ENCODE results near the gene CILP. TPM values are rescaled to one million over a fixed set of nuclear protein-coding genes. Genes with fewer than 3 reads are reported as not detected.
"Not testable (repeated sequence)": the region's sequence is repeated elsewhere in the genome, so short reads cannot be mapped to it uniquely, and the experiment has no call there.

The CILP gene
- total RNA-seq, 2 donors from 2014 or later = 8.5 to 15.8 TPM

DNA sequence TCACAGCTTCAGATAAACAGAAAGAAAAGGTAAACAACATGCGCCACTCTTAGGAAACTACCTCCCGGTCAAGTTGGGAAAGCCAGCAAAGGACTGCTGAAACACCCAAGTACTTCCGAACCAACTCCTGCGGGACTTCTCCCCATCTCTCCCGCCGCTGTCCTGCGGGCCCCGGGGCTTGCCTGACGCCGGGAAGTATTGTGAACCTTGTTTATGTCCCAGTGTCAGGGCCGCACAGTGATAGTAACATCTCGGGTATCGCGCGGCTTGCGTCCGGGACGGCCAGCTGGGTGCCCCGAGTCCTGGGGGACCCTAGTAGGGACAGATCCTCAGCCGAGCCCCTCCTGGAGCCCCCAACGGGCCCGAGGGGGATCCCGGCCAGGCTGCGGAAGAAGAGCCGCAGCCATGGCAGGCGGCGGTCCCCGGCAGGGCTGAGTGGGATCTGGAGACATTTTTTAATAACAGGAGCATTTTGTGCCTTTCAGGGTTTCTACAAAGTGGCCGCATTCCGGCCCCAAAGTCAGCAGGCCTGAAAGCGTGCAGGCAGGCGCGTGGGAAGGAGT is 26.9 kb downstream of the CILP start:
- no peak for DNase-seq (ENCODE audit: low spot score)
- Histone ChIP-seq H3K4me1 (ENCODE audit: control insufficient read depth in 1 of 2, low read depth in 2 of 2) (peaks cover 13 to 15% of the 10 kb centered on the region in 2 donors), H3K4me3 (peak overlapping the region; percentile 90), H3K27ac (peak overlapping the region; percentile 94 to 95), H3K9me3 (no peaks in the 10 kb centered on the region), H3K36me3 (peaks cover 3% of the 10 kb centered on the region), H3K27me3 (replicated peaks; ENCODE audit: insufficient read depth) (no peaks in the 10 kb centered on the region)
- TF ChIP-seq, protein P1, sequence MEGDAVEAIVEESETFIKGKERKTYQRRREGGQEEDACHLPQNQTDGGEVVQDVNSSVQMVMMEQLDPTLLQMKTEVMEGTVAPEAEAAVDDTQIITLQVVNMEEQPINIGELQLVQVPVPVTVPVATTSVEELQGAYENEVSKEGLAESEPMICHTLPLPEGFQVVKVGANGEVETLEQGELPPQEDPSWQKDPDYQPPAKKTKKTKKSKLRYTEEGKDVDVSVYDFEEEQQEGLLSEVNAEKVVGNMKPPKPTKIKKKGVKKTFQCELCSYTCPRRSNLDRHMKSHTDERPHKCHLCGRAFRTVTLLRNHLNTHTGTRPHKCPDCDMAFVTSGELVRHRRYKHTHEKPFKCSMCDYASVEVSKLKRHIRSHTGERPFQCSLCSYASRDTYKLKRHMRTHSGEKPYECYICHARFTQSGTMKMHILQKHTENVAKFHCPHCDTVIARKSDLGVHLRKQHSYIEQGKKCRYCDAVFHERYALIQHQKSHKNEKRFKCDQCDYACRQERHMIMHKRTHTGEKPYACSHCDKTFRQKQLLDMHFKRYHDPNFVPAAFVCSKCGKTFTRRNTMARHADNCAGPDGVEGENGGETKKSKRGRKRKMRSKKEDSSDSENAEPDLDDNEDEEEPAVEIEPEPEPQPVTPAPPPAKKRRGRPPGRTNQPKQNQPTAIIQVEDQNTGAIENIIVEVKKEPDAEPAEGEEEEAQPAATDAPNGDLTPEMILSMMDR (IDR thresholded peaks at IDR 0.05) = no peak
- ATAC-seq (ENCODE audit: insufficient number of reproducible peaks, low FRiP score, low read depth) = no peak

DNA sequence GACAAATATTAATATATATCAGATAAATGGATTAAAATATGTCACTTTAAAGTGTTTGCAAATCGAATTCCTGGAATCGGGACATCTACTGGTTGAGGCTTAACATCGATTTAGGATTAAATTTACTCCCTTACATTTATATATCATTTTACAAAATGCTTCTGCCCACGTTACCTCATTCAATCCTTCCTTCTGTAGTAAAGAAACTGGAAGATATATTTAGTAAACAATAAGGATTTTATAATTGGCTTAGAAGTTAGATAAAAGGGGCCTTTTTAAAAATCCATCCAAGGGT is 27.5 kb downstream of the CILP start:
- TF ChIP-seq, protein P1 (IDR thresholded peaks at IDR 0.05) = no peak
- no peak for DNase-seq (ENCODE audit: low spot score)
- peaks cover 13 to 15% of the 10 kb centered on the region in 2 donors for H3K4me1 ChIP-seq (ENCODE audit: control insufficient read depth in 1 of 2, low read depth in 2 of 2)
- no peaks in the 10 kb centered on the region for H3K27me3 ChIP-seq (replicated peaks; ENCODE audit: insufficient read depth)
- peaks cover 3% of the 10 kb centered on the region for H3K36me3 ChIP-seq
- H3K4me3 ChIP-seq = peak overlapping the region; percentile 90
- no peaks in the 10 kb centered on the region for H3K9me3 ChIP-seq
- no peak for ATAC-seq (ENCODE audit: insufficient number of reproducible peaks, low FRiP score, low read depth)
- H3K27ac ChIP-seq = peak overlapping the region; percentile 94 to 95

DNA sequence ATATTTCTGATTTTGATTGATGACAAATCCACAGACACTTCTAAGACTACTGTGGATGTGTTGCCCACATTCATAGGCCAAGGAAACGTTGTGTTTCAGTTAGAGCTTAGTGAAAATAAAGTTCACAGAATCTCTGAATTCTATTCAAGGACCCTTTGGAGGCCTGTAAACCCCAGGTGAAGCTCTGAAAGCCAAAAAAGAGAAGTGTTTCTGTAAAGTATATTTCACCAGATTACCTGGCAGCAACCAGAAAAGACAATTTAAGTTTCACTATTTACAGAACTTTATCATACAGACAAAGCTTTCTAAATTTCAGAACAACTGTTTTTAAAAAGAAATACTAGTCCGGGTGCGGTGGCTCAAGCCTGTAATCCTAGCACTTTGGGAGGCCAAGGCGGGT is 28.7 kb downstream of the CILP start:
- Histone ChIP-seq H3K9me3 (no peaks in the 10 kb centered on the region), H3K4me1 (ENCODE audit: control insufficient read depth in 1 of 2, low read depth in 2 of 2) (peaks cover 13 to 15% of the 10 kb centered on the region in 2 donors), H3K4me3 (no peak overlapping the region), H3K27me3 (replicated peaks; ENCODE audit: insufficient read depth) (no peaks in the 10 kb centered on the region), H3K36me3 (peaks cover 10% of the 10 kb centered on the region), H3K27ac (no peak overlapping the region)
- TF ChIP-seq, protein P1 (IDR thresholded peaks at IDR 0.05) = no peak
- DNase-seq (ENCODE audit: low spot score) (no peak), ATAC-seq (ENCODE audit: insufficient number of reproducible peaks, low FRiP score, low read depth) (no peak)

DNA sequence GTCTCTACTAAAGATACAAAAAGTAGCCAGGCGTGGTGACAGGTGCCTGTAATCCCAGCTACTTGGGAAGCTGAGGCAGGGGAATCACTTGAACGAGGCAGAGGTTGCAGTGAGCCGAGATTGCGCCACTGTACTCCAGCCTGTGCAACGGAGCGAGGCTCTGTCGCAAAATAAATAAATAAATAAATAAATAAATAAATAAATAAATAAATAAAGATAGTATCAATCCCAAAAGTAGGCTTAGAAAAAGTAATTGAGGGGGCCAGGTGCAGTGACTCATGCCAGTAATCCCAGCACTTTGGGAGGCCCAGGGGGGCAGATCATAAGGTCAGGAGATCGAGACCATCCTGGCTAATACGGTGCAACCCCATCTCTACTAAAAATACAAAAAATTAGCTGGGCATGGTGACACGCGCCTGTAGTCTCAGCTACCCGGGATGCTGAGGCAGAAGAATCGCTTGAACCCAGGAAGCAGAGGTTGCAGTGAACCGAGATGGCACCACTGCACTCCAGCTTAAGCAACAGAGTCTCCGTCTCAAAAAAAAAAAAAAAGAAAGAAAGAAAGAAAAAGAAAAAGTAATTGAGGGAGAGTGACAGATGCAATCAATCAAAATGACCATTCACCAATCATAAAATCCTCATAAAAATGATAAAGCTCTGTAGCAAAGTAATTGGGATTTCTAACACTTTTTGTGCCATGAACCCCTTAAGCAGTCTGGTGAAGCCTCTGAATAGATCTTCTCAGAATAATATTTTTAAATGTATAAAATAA is 29.5 kb downstream of the CILP start:
- H3K27me3 ChIP-seq (replicated peaks; ENCODE audit: insufficient read depth); DNase-seq (ENCODE audit: low spot score); H3K9me3 ChIP-seq; H3K27ac ChIP-seq; H3K4me3 ChIP-seq; ATAC-seq (ENCODE audit: insufficient number of reproducible peaks, low FRiP score, low read depth): not testable (repeated sequence)
- H3K4me1 ChIP-seq (ENCODE audit: control insufficient read depth in 1 of 2, low read depth in 2 of 2) = peaks cover 13 to 15% of the 10 kb centered on the region in 2 donors
- peaks cover 16% of the 10 kb centered on the region for H3K36me3 ChIP-seq

DNA sequence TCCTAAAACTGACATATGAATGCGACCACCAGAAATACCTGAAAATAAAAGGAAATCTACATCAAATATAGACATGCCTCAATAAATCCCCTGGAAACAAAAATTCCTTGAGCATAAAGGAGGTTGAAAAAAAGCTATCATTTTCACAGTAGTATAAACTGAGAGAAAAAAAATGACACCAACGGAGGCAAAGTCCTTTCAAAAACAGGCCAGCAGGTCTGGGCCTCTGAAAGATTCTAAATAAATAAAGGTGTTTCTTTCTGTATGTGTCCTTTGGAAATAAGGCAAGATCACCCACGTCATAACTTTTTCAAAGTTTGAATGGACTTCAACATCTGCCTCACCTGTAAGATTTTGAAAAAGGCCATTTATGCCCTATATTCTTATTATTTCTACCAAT is 31.1 kb downstream of the CILP start:
- Histone ChIP-seq H3K4me3 (no peak overlapping the region), H3K9me3 (no peaks in the 10 kb centered on the region), H3K27me3 (replicated peaks; ENCODE audit: insufficient read depth) (no peaks in the 10 kb centered on the region), H3K4me1 (ENCODE audit: control insufficient read depth in 1 of 2, low read depth in 2 of 2) (peaks cover 13 to 15% of the 10 kb centered on the region in 2 donors), H3K27ac (no peak overlapping the region), H3K36me3 (peaks cover 24% of the 10 kb centered on the region)
- TF ChIP-seq, protein P1 (IDR thresholded peaks at IDR 0.05) = no peak
- no peak for ATAC-seq (ENCODE audit: insufficient number of reproducible peaks, low FRiP score, low read depth)
- DNase-seq (ENCODE audit: low spot score) = no peak

Data from thoracic aorta (tissue), 2 donors.